HG02623 (cell line): Measurements from ENCODE around the gene RCAN2.

ENCODE experiments used
- ATAC-seq: cut with Tn5 transposase; IDR thresholded peaks from one replicate; pipeline ENCODE4 v1.9.1; 2021; ENCODE audit warnings: moderate library complexity; ENCODE audit not compliant: unreplicated experiment

The RCAN2 gene

DNA sequence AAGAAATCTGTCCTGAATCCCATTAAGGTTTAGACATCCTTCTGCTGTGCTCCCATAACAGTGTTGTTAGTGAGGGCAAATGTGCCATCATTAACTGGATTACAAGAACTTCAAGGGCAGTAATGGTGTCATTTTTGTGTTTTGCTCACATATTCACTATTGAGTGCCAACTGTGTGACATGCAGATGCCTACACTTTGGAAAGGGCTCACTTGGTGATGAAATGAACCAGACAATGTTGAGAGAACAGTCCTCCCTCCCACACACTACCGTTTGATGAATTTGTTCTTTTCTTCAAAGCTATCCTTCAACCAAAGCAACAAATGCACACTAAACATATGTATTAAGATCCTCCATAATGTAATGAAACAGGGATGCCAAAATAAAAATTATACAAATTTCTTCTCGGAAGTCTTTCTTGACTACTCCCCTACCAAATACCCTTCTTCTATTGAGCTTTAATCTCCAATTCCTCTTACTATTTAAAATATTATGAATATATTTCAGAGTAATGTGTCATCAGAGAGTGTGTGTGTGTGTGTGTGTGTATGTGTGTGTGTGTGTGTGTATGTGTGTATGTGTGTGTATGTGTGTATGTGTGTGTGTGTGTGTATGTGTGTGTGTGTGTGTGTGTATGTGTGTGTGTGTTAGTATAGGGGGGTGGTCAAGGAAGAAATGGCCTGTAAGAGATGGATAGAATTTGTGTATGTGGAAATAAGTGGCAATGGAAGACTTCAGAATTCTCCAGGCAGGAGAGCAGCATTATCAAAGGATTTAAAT, 228.1 kb downstream of the RCAN2 start:
- no peak for ATAC-seq

DNA sequence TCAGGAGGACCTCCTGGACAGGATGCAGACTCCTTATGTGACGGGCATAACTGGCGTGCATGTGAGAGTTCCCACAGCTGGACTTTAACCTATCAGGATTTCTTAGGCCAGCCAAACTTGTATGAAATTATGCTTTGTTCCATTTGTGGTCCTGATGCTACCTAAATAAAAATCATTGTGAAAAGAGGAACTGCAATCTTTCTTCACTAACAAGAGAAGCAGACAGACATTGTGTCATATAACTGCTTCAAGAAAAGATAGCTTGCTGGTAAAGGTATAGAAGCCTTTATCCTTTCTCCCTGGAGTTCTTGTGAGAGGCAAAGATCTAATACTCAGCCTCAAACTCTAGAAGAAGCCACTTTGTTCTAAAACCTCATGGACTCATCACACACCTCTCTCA, 233.0 kb downstream of the RCAN2 start:
- no peak for ATAC-seq

DNA sequence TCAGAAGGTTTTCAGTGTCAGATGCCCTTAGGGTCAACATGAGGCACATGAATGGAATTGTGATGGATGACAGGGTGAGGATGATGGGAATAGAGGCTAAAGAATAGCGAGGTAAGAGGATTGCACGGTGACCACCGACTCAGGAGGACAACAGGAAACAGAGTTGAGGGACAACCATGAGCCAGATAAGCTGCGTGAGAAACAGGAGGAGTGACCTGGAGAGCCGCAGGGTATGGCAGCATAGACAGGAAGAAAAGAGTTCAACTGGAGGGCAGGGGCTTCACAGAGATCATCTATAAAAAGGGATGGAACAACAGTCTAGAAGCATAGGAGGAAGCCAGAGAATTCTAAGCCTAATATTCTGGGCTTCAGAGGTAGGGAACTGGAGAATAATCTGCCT, 235.7 kb downstream of the RCAN2 start:
- no peak for ATAC-seq

DNA sequence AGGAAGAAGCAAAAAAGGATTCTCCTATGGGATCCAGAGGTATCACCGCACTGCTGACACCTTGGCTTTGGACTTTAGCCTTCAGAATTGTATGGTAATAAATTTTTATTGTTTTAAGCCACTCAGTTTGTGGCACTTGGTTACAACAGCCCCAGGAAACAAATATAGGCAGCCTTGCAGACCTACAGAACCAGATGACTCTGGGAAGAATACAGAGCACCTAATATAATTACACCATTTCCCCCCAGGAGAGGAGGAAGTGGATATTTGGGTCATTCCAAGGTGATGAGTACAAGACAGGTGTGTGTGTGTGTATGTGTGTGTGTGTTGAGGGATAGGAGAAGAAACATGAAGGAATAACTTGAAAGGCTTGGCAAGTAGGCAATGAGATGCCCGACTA, 236.3 kb downstream of the RCAN2 start:
- ATAC-seq, result no peak

DNA sequence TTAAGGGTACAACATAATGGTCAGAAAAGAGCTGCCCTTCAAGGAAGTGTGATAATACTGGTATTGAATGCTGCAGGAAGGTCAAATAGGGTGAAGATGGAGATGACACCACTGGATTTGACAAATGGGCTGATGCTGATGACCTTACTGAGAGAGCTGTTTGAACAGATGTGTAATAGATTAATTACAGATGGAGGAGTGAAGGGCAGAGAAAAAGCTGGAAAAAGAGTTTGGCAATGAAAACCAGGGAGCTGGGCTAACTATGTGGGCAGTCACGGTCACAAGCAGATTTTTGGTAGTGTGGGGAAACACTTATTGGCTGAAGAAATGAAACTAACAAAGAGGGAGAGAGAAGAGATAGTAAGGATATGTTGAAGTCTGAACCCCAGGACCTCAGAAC, 236.9 kb downstream of the RCAN2 start:
- no peak for ATAC-seq

DNA sequence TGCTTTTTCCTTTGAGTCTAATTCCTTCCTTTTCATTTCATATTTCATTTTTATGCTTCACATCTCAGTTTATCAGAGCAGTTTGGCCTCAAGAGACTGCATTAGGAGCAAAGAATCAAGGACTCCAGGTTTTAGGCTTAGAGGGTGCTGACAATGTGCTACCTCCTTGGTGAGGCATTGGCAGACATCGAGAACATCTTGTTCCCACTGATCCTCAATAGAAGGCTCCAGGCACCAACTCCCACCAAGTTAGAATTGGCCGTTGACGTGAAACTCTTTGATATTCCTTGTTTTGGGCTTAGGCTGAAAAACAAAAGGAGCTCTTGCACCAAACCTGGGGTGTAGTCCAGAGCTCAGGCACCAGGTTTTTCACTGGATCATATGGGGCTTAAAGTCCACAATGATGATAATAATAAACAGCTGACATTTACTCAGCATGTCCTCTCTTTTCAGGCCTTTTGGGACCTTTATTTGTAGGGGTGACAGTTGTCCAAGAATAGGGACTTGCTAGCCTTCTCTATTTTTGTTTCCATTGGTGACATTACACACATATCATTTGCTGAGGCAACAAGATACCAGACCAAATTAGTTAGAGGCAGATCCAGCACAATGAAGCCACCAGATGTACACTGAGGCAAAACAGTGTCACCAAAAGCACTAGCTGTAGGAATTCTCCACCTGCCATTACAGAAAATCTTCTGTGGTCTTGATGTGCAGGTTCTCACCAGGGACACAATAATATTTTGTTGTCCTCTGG, 239.5 kb downstream of the RCAN2 start:
- ATAC-seq, result no peak

DNA sequence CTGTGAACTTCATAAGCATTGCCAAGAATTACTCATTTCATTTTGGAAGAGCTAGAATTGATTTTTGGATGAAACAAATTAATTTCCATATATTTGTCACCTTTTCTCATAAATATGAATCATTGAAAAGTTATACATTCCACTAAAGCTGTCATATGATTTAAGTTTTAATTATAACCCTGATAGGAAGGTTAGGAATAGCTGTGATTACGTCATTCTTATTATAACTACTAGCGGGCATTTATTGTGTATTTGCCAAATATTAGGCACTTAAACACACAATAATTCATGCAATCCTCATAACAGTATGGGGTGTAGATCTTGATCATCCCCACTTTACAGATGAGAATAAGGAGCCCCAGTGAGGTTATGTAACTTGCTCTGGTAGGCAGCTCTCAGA, 243.1 kb downstream of the RCAN2 start:
- no peak for ATAC-seq

DNA sequence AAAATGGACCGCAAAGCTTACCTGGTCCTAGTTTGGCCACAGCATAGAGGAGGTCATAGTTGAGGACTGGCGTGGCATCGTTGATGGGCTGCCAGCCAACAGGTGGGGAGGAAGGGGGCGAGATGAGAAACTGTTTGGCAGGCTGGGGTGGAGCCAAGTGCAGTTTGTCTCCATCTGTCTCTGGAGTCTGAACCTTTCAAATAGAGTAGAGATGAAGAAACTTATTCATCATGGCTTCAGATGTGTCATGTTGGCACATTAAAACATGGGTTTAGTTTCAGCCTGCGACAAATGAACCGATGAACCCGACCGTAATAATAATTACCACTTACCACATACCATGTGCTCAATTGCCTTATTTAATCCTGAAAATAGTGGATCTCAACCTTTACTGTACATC, 244.5 kb downstream of the RCAN2 start:
- ATAC-seq, result no peak

DNA sequence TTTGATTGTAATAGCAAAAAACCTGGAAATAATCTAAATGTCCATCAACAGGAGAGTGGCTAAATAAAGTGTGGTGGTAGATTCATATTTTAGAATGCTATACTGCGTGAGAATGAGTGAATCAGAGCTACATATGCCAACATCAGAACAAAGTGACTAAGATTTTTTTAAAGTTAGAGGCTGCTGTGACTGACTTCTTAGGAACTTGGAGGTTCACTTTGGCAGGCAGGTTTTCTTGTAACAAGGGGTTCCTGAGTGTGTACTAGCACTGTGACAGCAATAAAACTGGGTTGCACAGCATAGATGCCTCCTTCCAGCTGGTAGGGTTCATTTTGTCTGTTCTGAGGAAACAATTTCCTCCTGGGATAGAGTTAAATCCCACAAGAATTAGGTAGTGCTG, 245.2 kb downstream of the RCAN2 start:
- no peak for ATAC-seq

DNA sequence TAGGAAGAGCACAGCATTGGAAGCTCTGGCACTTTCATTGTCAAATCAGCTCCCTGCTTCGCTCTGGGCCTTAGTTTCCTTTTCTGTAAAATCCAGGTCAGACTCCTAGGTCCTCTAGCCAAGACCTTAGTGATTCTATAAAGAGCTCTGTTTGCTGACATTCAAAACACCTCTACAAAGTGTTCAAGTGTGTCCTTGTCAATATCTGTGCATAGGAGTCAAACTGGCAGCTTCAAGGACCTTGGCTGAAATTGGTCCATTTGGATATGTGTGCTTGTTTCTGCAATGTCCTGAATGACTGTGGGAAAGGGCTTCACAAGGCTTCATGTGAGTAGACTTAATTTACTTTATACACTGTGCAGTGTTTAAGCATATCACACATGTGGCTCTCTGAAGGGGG, 246.6 kb downstream of the RCAN2 start:
- no peak for ATAC-seq

DNA sequence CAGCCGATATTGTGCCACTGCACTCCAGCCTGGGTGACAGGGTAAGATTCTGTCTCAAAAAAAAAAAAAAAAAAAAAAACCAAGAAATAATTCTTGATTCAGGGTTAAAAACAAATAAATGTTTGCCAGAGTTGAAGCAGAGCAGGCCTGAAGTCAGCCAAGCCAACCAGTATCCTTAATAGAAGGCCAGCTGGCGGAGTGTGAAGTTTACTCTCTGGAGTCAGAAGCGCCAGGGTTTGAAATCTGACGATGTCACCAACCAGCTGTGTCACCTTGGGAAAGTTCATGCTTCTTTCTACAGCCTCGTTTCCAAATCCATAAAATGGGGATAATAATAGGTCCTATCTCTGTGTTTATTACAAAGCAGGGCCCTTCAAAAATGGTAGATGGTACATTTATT, 247.5 kb downstream of the RCAN2 start:
- ATAC-seq, result no peak

DNA sequence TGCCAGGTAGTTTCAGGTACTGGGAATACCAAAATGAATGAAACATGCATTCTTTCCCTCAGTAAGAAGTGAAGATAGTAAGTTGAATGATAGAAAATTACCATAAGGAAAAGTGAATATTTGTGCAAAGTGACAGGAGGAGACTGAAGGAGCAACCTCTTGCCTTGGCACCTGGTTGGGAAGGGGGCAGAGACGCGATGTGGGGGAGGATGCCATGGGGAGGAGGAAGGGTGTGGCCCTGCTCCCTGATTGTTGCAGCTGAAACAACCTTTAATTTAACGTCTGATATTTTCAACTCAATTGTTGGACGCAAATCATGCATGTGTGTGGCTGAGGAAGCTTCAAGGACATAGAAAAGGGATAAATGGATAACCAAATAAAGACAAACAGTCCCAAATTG, 248.3 kb downstream of the RCAN2 start:
- no peak for ATAC-seq

DNA sequence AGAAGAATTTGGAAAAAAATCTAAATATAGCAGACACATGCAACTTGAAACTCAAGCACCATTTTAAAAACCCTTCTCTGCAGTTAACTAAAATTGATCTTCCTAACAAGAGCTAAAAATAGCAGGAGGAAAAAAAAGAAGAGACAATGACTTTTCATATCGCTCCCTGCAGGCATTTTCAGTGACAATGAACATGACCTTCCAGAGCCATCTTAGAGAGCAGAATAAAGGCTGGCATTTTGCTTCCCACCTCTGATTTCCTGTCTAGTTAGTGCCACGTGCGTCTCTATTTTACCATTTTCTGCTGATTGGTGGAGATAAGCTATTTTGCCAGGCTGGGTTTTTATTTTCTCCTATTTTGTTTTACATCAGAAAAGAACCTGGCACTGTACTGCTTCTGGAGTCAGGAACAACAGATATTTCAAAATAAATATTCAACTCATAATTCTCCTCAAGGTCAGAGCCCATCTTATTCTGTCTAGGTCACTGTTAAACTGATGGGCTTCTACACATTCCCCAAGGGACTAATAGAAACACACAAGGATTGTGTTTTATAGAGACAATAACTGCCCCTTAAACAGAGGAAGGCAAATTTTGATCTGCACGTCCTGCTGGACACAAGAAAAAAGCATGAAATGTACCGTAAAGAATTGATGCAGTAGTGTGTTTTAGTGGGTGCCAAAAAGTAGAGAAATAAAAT, 250.2 kb downstream of the RCAN2 start:
- ATAC-seq, result no peak

DNA sequence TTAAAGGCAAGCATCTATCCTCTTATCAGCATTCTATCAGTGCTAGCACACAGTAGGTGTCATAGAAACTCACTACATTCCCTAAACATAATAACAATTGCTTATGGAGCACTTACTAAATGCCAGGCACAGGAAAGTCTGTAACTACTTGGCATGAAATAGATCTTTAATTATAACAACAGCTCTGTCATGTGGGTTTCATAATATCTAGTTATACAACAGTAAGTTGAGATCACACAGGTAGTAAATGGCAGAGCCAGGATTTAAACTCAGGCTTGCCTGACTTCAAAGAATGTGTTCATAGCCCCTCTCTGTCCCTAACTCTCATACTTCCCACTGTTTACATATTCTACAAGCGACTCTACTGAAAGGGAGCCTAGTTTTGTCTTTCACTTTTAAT, 254.5 kb downstream of the RCAN2 start:
- ATAC-seq, result no peak

DNA sequence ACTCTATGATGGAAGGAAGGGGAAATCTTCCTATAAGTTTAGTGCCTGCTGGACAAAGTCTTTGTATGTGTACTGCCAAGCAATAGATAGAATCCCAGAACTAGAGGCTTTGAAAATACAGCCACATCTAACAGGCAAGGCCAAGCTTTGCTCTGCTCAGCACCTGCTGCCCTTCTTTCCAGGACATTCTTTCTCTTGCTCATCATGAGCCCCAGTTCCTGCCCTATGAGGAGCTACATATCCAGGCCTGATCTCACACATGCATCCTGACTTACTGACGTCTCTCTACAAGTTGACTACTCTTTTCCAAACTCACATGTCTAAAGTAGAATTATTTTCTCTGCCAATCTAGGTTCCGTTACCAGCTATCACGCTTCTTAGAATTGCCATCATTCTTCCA, 256.0 kb downstream of the RCAN2 start:
- ATAC-seq, result no peak

DNA sequence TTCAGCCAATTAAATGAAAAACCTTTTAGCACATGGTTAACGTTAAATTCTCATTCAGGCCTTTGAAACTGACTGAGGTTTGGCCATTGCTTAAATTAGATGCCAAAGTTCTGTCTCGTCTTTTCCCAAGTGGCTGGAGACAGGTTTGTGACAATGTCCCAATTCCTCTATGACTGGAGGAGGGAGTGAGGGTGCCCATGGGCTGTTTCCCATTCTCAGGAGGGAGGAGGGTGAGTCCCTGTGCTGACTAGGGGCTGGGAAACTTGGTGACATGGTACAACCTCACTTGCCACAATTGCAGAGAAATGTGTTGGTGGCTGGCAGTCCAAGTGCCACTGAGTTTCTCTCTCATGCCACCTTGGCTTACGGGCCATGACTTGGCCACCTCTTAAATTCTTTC, 256.5 kb downstream of the RCAN2 start:
- no peak for ATAC-seq

DNA sequence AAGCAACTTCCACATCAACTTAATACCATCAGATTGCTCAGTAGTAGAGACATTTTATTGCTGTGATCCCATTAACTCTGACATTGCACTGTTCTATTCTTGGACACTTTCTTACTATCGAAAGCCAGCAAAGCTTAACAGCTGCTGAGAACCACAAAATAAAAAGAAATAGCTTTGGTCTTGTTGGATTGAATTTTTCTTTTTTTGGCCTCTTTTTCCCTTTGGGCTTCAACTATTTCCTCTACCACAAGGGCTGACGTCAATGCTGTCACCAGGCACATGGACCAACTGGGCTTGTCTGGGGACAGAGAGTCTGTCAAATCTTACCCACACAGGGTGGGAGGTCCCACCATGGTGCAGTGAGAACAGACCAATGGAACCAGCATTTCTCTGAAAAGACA, 257.1 kb downstream of the RCAN2 start:
- no peak for ATAC-seq

DNA sequence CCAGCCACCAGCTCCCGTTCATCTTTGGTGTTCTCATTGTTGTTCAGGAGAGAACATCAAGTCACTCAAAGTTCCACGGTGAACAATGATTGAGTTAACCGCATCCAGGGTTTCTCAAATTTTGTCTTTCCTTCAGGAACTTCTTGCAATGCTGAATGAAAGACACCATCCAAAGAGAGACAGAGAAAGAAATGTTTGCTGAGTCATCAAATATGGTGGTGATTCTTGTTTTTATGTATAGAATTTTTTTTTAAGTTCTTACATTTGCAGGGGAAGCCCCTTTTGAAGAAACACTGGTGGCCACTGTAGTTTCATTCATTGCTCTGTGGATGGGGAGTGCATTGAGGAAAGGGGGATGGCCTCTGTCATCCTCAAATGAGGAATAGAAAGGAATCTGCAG, 258.1 kb downstream of the RCAN2 start:
- no peak for ATAC-seq

DNA sequence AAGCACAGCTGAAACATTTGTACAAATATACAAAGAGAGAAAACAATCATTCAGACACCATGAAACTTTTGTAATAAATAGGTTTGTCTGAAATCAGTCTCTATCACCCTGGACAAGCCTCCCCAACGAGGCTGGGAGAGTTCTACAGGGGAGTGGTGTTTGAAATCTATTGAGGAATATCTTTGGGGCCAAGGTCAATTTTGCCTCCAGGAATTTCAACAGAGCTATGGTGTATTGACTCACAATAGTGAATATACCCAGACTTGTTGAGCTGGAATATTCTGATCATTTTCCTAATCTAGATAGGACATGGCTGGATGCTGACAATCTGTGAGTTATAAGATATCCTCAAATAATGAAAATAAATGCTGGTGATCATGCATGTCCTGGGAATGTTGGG, 269.0 kb downstream of the RCAN2 start:
- ATAC-seq, result no peak

DNA sequence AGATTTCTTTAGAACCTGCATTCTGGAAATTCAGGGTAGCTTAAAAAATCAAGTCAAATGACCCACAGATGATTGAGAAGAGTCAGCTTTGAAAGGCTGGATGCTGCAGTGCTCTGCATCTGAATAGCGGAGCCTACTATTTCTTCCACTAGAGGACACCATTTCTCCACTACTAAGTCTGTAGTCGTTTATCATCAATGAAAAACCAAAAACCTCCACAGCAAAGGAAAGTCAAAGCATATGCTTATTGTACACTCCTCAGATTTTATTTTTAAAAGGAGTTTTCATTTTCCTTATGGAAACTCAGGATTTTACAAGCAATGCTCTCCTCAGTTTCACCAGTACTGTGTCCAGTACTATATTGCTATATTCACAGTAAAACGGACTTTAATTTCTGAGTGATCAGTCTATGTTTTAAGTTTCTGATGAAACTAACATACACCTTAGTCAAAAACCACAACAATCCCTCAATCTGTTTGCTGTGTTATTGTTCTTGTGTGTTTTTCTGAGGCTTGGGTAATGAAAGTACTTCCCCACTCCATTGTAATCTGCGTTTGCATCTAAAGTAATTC, 269.9 kb downstream of the RCAN2 start:
- ATAC-seq, result peak; percentile 42

DNA sequence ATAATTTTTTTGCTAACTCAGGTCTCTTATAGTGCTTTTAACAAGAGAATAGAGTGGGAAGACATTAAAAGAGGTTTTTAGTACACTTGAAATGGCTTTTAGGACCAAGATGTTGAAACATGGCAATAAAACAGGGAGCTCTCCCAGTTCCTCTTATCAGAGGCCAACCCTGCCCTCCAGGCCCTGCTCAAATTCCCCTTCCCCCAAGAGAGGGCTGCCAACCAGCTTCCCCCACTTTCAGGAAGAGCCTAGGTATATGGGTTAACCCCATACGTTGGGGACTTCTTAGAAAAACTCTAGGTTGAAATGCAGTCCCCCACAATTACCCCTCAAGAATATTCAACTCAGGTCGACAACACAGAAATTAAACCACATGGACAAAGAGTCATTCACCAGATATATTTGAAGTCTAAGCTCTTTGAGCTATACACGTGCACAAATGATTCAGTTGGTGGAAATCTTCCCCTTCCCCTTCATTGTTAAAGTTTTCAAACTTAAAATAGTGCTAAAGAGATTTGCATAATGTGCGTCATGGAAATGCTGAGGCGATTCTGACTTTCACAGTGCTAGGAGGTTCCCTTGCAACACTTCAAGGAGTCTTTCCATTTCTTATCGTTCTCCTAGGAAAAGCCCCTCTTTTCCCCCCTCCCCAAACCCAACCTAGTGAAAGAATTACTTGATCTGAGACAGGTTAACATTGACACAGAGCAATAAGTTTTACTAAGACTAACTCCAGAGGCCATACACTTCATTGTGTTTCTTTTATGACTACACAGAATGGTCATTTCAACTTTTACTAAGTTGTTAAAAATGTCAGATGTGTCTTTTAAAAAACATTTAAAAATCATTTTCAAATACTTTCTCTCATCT, 270.7 kb downstream of the RCAN2 start:
- peak; percentile 56 for ATAC-seq
